ENCODE measurements around the gene SCNN1A.

SCNN1A gene

GRCh38 chr12:6334940-6335450 is 40.4 kb downstream of the SCNN1A start:
- Histone ChIP-seq H3K4me1 (ENCODE audit: control insufficient read depth in 5 of 5, insufficient read depth in 5 of 5, low read length in 5 of 5) (peaks cover 35 to 89% (median 85%) of the 10 kb centered on the region in 5 donors), H3K9ac (ENCODE audit: low read length in 5 of 5) (peak overlapping the region; percentile 81 to 100 (median 92)), H3K36me3 (ENCODE audit: control insufficient read depth in 5 of 5, insufficient read depth in 5 of 5, low read length in 5 of 5) (peaks cover 7 to 58% (median 50%) of the 10 kb centered on the region in 5 donors), H3K9me3 (ENCODE audit: control insufficient read depth in 5 of 5, low read length in 5 of 5) (no peaks in the 10 kb centered on the region), H3K4me3 (ENCODE audit: low read depth in 1 of 5, low read length in 5 of 5) (peak overlapping the region; percentile 54 to 100 (median 98)), H3K27ac (ENCODE audit: low read depth, low read length) (peak overlapping the region; percentile 100), H3K27me3 (ENCODE audit: control insufficient read depth in 5 of 5, insufficient read depth in 4 of 5, low read length in 5 of 5) (peaks cover 0 to 4% (median 0%) of the 10 kb centered on the region in 5 donors)

- Histone ChIP-seq H3K27me3 (ENCODE audit: control insufficient read depth in 5 of 5, insufficient read depth in 4 of 5, low read length in 5 of 5) (peaks cover 0 to 4% (median 0%) of the 10 kb centered on the region in 5 donors), H3K4me1 (ENCODE audit: control insufficient read depth in 5 of 5, insufficient read depth in 5 of 5, low read length in 5 of 5) (peaks cover 34 to 85% (median 79%) of the 10 kb centered on the region in 5 donors), H3K9me3 (ENCODE audit: control insufficient read depth in 5 of 5, low read length in 5 of 5) (no peaks in the 10 kb centered on the region), H3K36me3 (ENCODE audit: control insufficient read depth in 5 of 5, insufficient read depth in 5 of 5, low read length in 5 of 5) (peaks cover 7 to 63% (median 56%) of the 10 kb centered on the region in 5 donors), H3K4me3 (ENCODE audit: low read depth in 1 of 5, low read length in 5 of 5) (no peak overlapping the region), H3K9ac (ENCODE audit: low read length in 5 of 5) (peak overlapping the region in 4 of 5 donors; percentile 91 to 100 (median 92)), H3K27ac (ENCODE audit: low read depth, low read length) (peak overlapping the region; percentile 100)
Observed at GRCh38 chr12:6334359-6334758, 41.0 kb downstream of the SCNN1A start.

- Histone ChIP-seq H3K9me3 (ENCODE audit: control insufficient read depth in 5 of 5, low read length in 5 of 5) (no peaks in the 10 kb centered on the region), H3K9ac (ENCODE audit: low read length in 5 of 5) (peak overlapping the region in 3 of 5 donors; percentile 68 to 100 (median 93)), H3K36me3 (ENCODE audit: control insufficient read depth in 5 of 5, insufficient read depth in 5 of 5, low read length in 5 of 5) (peaks cover 7 to 66% (median 64%) of the 10 kb centered on the region in 5 donors), H3K4me3 (ENCODE audit: low read depth in 1 of 5, low read length in 5 of 5) (no peak overlapping the region), H3K27me3 (ENCODE audit: control insufficient read depth in 5 of 5, insufficient read depth in 4 of 5, low read length in 5 of 5) (peaks cover 0 to 4% (median 0%) of the 10 kb centered on the region in 5 donors), H3K27ac (ENCODE audit: low read depth, low read length) (peak overlapping the region; percentile 100), H3K4me1 (ENCODE audit: control insufficient read depth in 5 of 5, insufficient read depth in 5 of 5, low read length in 5 of 5) (peaks cover 27 to 85% (median 71%) of the 10 kb centered on the region in 5 donors)
Observed at GRCh38 chr12:6333566-6333965, 41.8 kb downstream of the SCNN1A start.

- Histone ChIP-seq H3K9ac (ENCODE audit: low read length in 5 of 5) (peak overlapping the region in 2 of 5 donors; percentile 35 to 53), H3K4me3 (ENCODE audit: low read depth in 1 of 5, low read length in 5 of 5) (no peak overlapping the region), H3K27me3 (ENCODE audit: control insufficient read depth in 5 of 5, insufficient read depth in 4 of 5, low read length in 5 of 5) (peaks cover 0 to 4% (median 0%) of the 10 kb centered on the region in 5 donors), H3K36me3 (ENCODE audit: control insufficient read depth in 5 of 5, insufficient read depth in 5 of 5, low read length in 5 of 5) (peaks cover 7 to 72% (median 66%) of the 10 kb centered on the region in 5 donors), H3K27ac (ENCODE audit: low read depth, low read length) (peak overlapping the region; percentile 100), H3K4me1 (ENCODE audit: control insufficient read depth in 5 of 5, insufficient read depth in 5 of 5, low read length in 5 of 5) (peaks cover 24 to 85% (median 67%) of the 10 kb centered on the region in 5 donors), H3K9me3 (ENCODE audit: control insufficient read depth in 5 of 5, low read length in 5 of 5) (no peaks in the 10 kb centered on the region)
Observed at GRCh38 chr12:6333029-6333428, 42.3 kb downstream of the SCNN1A start.

- no peak overlapping the region for H3K4me3 ChIP-seq (ENCODE audit: low read depth in 1 of 5, low read length in 5 of 5)
- peaks cover 7 to 77% (median 69%) of the 10 kb centered on the region in 5 donors for H3K36me3 ChIP-seq (ENCODE audit: control insufficient read depth in 5 of 5, insufficient read depth in 5 of 5, low read length in 5 of 5)
- no peaks in the 10 kb centered on the region for H3K9me3 ChIP-seq (ENCODE audit: control insufficient read depth in 5 of 5, low read length in 5 of 5)
- H3K27ac ChIP-seq (ENCODE audit: low read depth, low read length): peak overlapping the region; percentile 100
- H3K27me3 ChIP-seq (ENCODE audit: control insufficient read depth in 5 of 5, insufficient read depth in 4 of 5, low read length in 5 of 5): peaks cover 0 to 4% (median 0%) of the 10 kb centered on the region in 5 donors
- H3K4me1 ChIP-seq (ENCODE audit: control insufficient read depth in 5 of 5, insufficient read depth in 5 of 5, low read length in 5 of 5): peaks cover 22 to 85% (median 67%) of the 10 kb centered on the region in 5 donors
- H3K9ac ChIP-seq (ENCODE audit: low read length in 5 of 5): peak overlapping the region in 1 of 5 donors; percentile 35
Observed at GRCh38 chr12:6332459-6332858, 42.9 kb downstream of the SCNN1A start.

- H3K4me1 ChIP-seq (ENCODE audit: control insufficient read depth in 5 of 5, insufficient read depth in 5 of 5, low read length in 5 of 5): peaks cover 14 to 84% (median 70%) of the 10 kb centered on the region in 5 donors
- H3K4me3 ChIP-seq (ENCODE audit: low read depth in 1 of 5, low read length in 5 of 5): no peak overlapping the region
- no peaks in the 10 kb centered on the region for H3K9me3 ChIP-seq (ENCODE audit: control insufficient read depth in 5 of 5, low read length in 5 of 5)
- H3K27me3 ChIP-seq (ENCODE audit: control insufficient read depth in 5 of 5, insufficient read depth in 4 of 5, low read length in 5 of 5): peaks cover 0 to 2% (median 0%) of the 10 kb centered on the region in 5 donors
- H3K27ac ChIP-seq (ENCODE audit: low read depth, low read length): peak overlapping the region; percentile 100
- peaks cover 7 to 85% (median 72%) of the 10 kb centered on the region in 5 donors for H3K36me3 ChIP-seq (ENCODE audit: control insufficient read depth in 5 of 5, insufficient read depth in 5 of 5, low read length in 5 of 5)
- H3K9ac ChIP-seq (ENCODE audit: low read length in 5 of 5): no peak overlapping the region
Observed at GRCh38 chr12:6330999-6331714, 44.2 kb downstream of the SCNN1A start.

- no peaks in the 10 kb centered on the region for H3K9me3 ChIP-seq (ENCODE audit: control insufficient read depth in 5 of 5, low read length in 5 of 5)
- peaks cover 7 to 84% (median 72%) of the 10 kb centered on the region in 5 donors for H3K36me3 ChIP-seq (ENCODE audit: control insufficient read depth in 5 of 5, insufficient read depth in 5 of 5, low read length in 5 of 5)
- no peak overlapping the region for H3K4me3 ChIP-seq (ENCODE audit: low read depth in 1 of 5, low read length in 5 of 5)
- H3K27ac ChIP-seq (ENCODE audit: low read depth, low read length): peak overlapping the region; percentile 100
- H3K4me1 ChIP-seq (ENCODE audit: control insufficient read depth in 5 of 5, insufficient read depth in 5 of 5, low read length in 5 of 5): peaks cover 10 to 81% (median 68%) of the 10 kb centered on the region in 5 donors
- no peaks in the 10 kb centered on the region for H3K27me3 ChIP-seq (ENCODE audit: control insufficient read depth in 5 of 5, insufficient read depth in 4 of 5, low read length in 5 of 5)
- H3K9ac ChIP-seq (ENCODE audit: low read length in 5 of 5): peak overlapping the region in 1 of 5 donors; percentile 3
Observed at GRCh38 chr12:6330192-6330591, 45.2 kb downstream of the SCNN1A start.

- Histone ChIP-seq H3K4me3 (ENCODE audit: low read depth in 1 of 5, low read length in 5 of 5) (no peak overlapping the region), H3K9me3 (ENCODE audit: control insufficient read depth in 5 of 5, low read length in 5 of 5) (no peaks in the 10 kb centered on the region), H3K4me1 (ENCODE audit: control insufficient read depth in 5 of 5, insufficient read depth in 5 of 5, low read length in 5 of 5) (peaks cover 8 to 81% (median 67%) of the 10 kb centered on the region in 5 donors), H3K9ac (ENCODE audit: low read length in 5 of 5) (peak overlapping the region in 1 of 5 donors; percentile 3), H3K36me3 (ENCODE audit: control insufficient read depth in 5 of 5, insufficient read depth in 5 of 5, low read length in 5 of 5) (peaks cover 7 to 80% (median 71%) of the 10 kb centered on the region in 5 donors), H3K27me3 (ENCODE audit: control insufficient read depth in 5 of 5, insufficient read depth in 4 of 5, low read length in 5 of 5) (no peaks in the 10 kb centered on the region), H3K27ac (ENCODE audit: low read depth, low read length) (peak overlapping the region; percentile 100)
Observed at GRCh38 chr12:6329703-6330064, 45.7 kb downstream of the SCNN1A start.

GRCh38 chr12:6328945-6329702 is 46.2 kb downstream of the SCNN1A start:
- Histone ChIP-seq H3K27ac (ENCODE audit: low read depth, low read length) (peak overlapping the region; percentile 100), H3K27me3 (ENCODE audit: control insufficient read depth in 5 of 5, insufficient read depth in 4 of 5, low read length in 5 of 5) (no peaks in the 10 kb centered on the region), H3K9ac (ENCODE audit: low read length in 5 of 5) (no peak overlapping the region), H3K36me3 (ENCODE audit: control insufficient read depth in 5 of 5, insufficient read depth in 5 of 5, low read length in 5 of 5) (peaks cover 7 to 74% (median 65%) of the 10 kb centered on the region in 5 donors), H3K4me3 (ENCODE audit: low read depth in 1 of 5, low read length in 5 of 5) (no peak overlapping the region), H3K4me1 (ENCODE audit: control insufficient read depth in 5 of 5, insufficient read depth in 5 of 5, low read length in 5 of 5) (peaks cover 8 to 81% (median 66%) of the 10 kb centered on the region in 5 donors), H3K9me3 (ENCODE audit: control insufficient read depth in 5 of 5, low read length in 5 of 5) (no peaks in the 10 kb centered on the region)

All from subcutaneous abdominal adipose tissue (tissue), 5 donors.